ENCODE measurements around the gene TUBGCP6. TPM values are rescaled to one million over a fixed set of nuclear protein-coding genes. Genes with fewer than 3 reads are reported as not detected.
A peak's percentile ranks its signal among the peaks of the same experiment; 100 is the strongest.

Gene TUBGCP6
- total and polyA plus RNA-seq, 2 donors (not counting 3 experiments of a cell fraction or from before 2014, with no cell fraction given), result 33.1 to 45.3 TPM

- POLR2A ChIA-PET, result interaction anchor here (1.3 kb wide), 1 partner anchor 12 kb away, joined by 3 read pairs; no protein-coding TSS in a partner anchor
- H3K27ac ChIP-seq (ENCODE audit: insufficient read depth, low read depth, low read length), result peak overlapping the region; percentile 22
These were observed 15.6 kb upstream of the TUBGCP6 start for GRCh38 chr22:50260434-50260800.

More at GRCh38 chr22:50260434-50260800, 15.6 kb upstream of the TUBGCP6 start:
- peak overlapping the region; percentile 67 for H3K9ac ChIP-seq (replicated peaks; ENCODE audit: extremely low read depth, insufficient read depth, low read length)
- no peaks in the 10 kb centered on the region for H4K20me1 ChIP-seq (replicated peaks; ENCODE audit: control insufficient read depth, extremely low read depth, insufficient read depth, low read length)
- dilution Hi-C loops (cut with MboI; ENCODE audit: extremely low pct_ligation_motif_present, low sequenced_read_pairs) (no loop called here), intact Hi-C loops (cut with micrococcal nuclease) (no loop called here)
- peak overlapping the region; percentile 76 for H2AFZ ChIP-seq (ENCODE audit: low read depth, low read length)
- no peak for FAIRE-seq
- H3K36me3 ChIP-seq (ENCODE audit: control insufficient read depth in 2 of 2, extremely low read depth in 1 of 2, insufficient read depth in 2 of 2, low read length in 2 of 2), result peaks cover 0 to 24% of the 10 kb centered on the region in 2 experiments
- CTCF ChIA-PET, result interaction anchor here (0.6 to 4.9 kb wide), 6 partner anchors 9 to 81 kb away, joined by 3 to 41 read pairs (median 6); partner anchors contain the start of genes HDAC10 and MAPK11
- no peaks in the 10 kb centered on the region for H3K27me3 ChIP-seq (ENCODE audit: control insufficient read depth in 2 of 2, insufficient read depth in 2 of 2, low read length in 2 of 2)
- no peaks in the 10 kb centered on the region for H3K9me1 ChIP-seq (replicated peaks; ENCODE audit: control insufficient read depth, extremely low read depth, insufficient read depth, low read length)
- BruUV-seq (replicated peaks), result no TSS peak
- no peaks in the 10 kb centered on the region for H3K9me3 ChIP-seq (replicated peaks; ENCODE audit: control insufficient read depth, insufficient read depth, low read length)
- peak overlapping the region; percentile 23 to 69 (median 49) for H3K4me3 ChIP-seq (replicated peaks in 1 of 3; ENCODE audit: insufficient read depth in 1 of 3, low read depth in 1 of 3, low read length in 3 of 3)
- DNase-seq (ENCODE audit: low read depth, low spot score), result no peak
- no peak for TF ChIP-seq GATA2 (IDR thresholded peaks at IDR 0.05; ENCODE audit: insufficient read depth, insufficient read length, low read depth, low read length)
- no peak for TF ChIP-seq FOS (IDR thresholded peaks at IDR 0.05; ENCODE audit: borderline replicate concordance, insufficient read depth, low read length)
- no peak for TF ChIP-seq MYC (IDR thresholded peaks at IDR 0.05; ENCODE audit: low read depth, low read length)
- no peak for TF ChIP-seq EZH2 (IDR thresholded peaks at IDR 0.05; ENCODE audit: borderline replicate concordance, low read depth, low read length, severe bottlenecking)
- TF ChIP-seq POLR2A (IDR thresholded peaks at IDR 0.05; ENCODE audit: low read depth, low read length), result no peak
- TF ChIP-seq, protein P1, sequence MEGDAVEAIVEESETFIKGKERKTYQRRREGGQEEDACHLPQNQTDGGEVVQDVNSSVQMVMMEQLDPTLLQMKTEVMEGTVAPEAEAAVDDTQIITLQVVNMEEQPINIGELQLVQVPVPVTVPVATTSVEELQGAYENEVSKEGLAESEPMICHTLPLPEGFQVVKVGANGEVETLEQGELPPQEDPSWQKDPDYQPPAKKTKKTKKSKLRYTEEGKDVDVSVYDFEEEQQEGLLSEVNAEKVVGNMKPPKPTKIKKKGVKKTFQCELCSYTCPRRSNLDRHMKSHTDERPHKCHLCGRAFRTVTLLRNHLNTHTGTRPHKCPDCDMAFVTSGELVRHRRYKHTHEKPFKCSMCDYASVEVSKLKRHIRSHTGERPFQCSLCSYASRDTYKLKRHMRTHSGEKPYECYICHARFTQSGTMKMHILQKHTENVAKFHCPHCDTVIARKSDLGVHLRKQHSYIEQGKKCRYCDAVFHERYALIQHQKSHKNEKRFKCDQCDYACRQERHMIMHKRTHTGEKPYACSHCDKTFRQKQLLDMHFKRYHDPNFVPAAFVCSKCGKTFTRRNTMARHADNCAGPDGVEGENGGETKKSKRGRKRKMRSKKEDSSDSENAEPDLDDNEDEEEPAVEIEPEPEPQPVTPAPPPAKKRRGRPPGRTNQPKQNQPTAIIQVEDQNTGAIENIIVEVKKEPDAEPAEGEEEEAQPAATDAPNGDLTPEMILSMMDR (IDR thresholded peaks at IDR 0.05; ENCODE audit: extremely low read depth in 1 of 2, insufficient read depth in 1 of 2, low read depth in 1 of 2, low read length in 2 of 2), result no peak
- TF ChIP-seq MAX (IDR thresholded peaks at IDR 0.05; ENCODE audit: insufficient read depth, insufficient read length), result no peak
- no peak for TF ChIP-seq POLR2AphosphoS5 (IDR thresholded peaks at IDR 0.05; ENCODE audit: insufficient read depth, low read depth, low read length)
- TF ChIP-seq JUN (IDR thresholded peaks at IDR 0.05; ENCODE audit: borderline replicate concordance, insufficient read depth, insufficient read length, low read depth), result no peak
- peak overlapping the region; percentile 85 for H3K4me2 ChIP-seq (ENCODE audit: insufficient read depth, low read length)
- H3K4me1 ChIP-seq (ENCODE audit: control insufficient read depth, extremely low read depth, insufficient read depth, low read length), result peaks cover 11% of the 10 kb centered on the region
- peaks cover 22% of the 10 kb centered on the region for H3K79me2 ChIP-seq (ENCODE audit: control insufficient read depth, insufficient read depth, low read length)

All from endothelial cell of umbilical vein (primary cell).